IPS-15b (cell line): Measurements from ENCODE around the gene CD19.
"Not testable (repeated sequence)": the region's sequence is repeated elsewhere in the genome, so short reads cannot be mapped to it uniquely, and the experiment has no call there.

Experiments
- H3K27me3 ChIP-seq: one replicate; pipeline ENCODE4 v1.6.1; 2013; ENCODE audit warnings: low read length; ENCODE audit not compliant: control insufficient read depth, insufficient read depth
- H3K36me3 ChIP-seq: one replicate; pipeline ENCODE4 v1.6.1; 2013; ENCODE audit warnings: low read length; ENCODE audit not compliant: control insufficient read depth, insufficient read depth
- H3K4me1 ChIP-seq: one replicate; pipeline ENCODE4 v1.6.1; 2013; ENCODE audit warnings: mild to moderate bottlenecking, low read length; ENCODE audit not compliant: control insufficient read depth, insufficient read depth
- H3K4me3 ChIP-seq: one replicate; pipeline ENCODE4 v1.5.1; 2013; ENCODE audit warnings: low read depth, low read length
- H3K9ac ChIP-seq: one replicate; pipeline ENCODE4 v1.6.1; 2013; ENCODE audit warnings: low read depth, mild to moderate bottlenecking, low read length
- H3K9me3 ChIP-seq: one replicate; pipeline ENCODE4 v1.6.1; 2013; ENCODE audit warnings: mild to moderate bottlenecking, low read length; ENCODE audit not compliant: control insufficient read depth, insufficient read depth

CD19 gene

DNA sequence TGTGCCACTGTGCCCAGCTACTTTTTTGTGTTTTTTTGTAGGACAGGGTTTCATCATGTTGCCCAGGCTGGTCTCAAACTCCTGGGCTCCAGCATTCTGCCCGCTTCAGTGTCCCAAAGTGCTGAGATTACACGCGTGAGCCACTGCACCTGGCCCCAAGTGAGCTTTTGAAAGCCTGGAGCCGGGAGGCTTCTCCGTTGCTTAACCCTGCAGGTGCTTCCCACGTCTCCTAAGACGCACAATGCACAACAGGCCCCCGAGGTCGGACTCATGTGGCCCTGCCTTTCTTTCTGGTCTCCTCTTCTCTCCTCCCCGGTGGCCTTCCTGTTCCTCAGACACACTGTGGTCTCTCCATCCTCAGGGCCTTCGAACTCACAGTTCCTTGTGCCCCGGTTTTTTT is 19.2 kb upstream of the CD19 start:
- no peaks in the 10 kb centered on the region for H3K9me3 ChIP-seq
- H3K4me1 ChIP-seq = no peaks in the 10 kb centered on the region
- H3K9ac ChIP-seq = no peak overlapping the region
- H3K36me3 ChIP-seq = peaks cover 15% of the 10 kb centered on the region
- H3K4me3 ChIP-seq = no peak overlapping the region
- H3K27me3 ChIP-seq = no peaks in the 10 kb centered on the region

DNA sequence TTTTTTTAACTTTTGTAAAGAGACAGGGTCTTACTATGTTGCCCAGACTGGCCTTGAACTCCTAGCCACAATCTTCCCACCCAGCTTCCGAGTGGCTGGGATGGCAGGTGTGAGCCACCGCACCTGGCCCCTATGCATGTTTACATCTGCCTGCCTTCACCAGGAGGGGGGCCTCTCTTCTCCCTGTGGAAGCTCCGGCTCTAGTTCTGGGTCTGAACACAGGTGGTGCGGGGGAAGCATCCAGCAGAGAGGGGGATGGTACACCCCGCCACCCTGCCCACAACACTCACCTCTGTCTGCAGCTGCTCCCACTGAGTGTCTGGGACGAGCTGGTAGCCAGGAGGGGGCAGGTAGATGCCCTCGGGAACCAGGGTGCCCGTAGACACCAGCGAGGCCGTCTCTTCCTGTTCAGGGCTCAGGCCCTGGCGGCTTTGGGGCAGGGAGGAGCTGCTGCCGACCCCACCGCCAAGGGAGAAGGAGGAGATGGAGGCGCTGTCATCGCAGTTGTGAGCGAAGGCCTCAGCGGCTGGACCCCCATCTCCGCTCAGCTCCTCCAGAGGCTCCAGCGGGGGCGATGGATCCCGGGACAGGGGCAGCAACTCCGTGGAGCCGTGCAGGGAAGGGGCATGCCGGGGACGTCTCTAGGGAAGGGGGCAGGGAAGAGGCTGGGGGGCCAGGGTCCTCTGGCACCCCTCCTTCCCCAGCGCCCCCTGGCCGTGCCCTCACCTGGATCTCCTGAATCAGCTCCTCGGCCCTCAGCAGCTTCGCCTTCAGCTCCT is 17.6 kb upstream of the CD19 start:
- Histone ChIP-seq H3K9me3 (no peaks in the 10 kb centered on the region), H3K36me3 (peaks cover 11% of the 10 kb centered on the region), H3K4me1 (no peaks in the 10 kb centered on the region), H3K9ac (no peak overlapping the region), H3K27me3 (no peaks in the 10 kb centered on the region), H3K4me3 (no peak overlapping the region)

DNA sequence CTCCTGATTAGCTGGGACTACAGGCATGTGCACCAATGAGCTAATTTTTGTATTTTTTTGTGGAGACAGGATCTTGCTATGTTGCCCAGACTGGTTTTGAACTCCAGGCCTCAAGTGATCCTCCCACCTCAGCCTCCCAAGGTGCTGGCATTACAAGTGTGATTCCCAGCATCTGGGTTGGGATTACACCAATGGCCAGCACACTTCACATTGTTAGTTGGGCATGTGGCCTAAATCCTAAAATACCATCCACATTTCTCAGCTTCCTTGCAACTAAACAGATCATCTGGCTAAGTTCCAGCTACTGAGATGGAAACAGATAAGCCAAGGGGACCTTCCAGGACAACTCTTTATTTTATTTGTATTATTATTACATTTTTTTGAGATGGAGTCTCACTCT is 16.6 kb upstream of the CD19 start:
- Histone ChIP-seq H3K4me1 (no peaks in the 10 kb centered on the region), H3K36me3 (peaks cover 11% of the 10 kb centered on the region), H3K9me3 (no peaks in the 10 kb centered on the region), H3K4me3 (no peak overlapping the region), H3K9ac (no peak overlapping the region), H3K27me3 (no peaks in the 10 kb centered on the region)

DNA sequence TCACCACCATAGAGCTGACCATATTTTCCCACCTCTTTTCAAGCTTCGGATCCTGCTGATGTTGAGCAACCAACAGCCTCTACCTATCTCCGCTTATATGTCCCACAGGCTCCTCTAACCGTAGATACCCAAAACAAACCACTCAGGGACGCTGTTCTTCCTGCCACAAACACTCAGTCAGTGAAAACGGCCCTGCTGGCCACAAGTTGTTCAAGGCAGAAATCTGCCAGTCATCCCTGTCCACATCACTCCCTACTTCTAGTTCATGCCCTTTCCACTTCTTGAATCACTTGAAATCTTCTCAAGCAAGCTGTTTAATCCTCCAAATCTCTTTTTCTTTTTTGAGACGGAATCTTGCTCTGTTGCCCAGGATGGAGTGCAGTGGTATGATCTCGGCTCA is 14.7 kb upstream of the CD19 start:
- no peak overlapping the region for H3K9ac ChIP-seq
- H3K4me3 ChIP-seq = no peak overlapping the region
- no peaks in the 10 kb centered on the region for H3K9me3 ChIP-seq
- peaks cover 14% of the 10 kb centered on the region for H3K36me3 ChIP-seq
- H3K4me1 ChIP-seq = no peaks in the 10 kb centered on the region
- no peaks in the 10 kb centered on the region for H3K27me3 ChIP-seq

DNA sequence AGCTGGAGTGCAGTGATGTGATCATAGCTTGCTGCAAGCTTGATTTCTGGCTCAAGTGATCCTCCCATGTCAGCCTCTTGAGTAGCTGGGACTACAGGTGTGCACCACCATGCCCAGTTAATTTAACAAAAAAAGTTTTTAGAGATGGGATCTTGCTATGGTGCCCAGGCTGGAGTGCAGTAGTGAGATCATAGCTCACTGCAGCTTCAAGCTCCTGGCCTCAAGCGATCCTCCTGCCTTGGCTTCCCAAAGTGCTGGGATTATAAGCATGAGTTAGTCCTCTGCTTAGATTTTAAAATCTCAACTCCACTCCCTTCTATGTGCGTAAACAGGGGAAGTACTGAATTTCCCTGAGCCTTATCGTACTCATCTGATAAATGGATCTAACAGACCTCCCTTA is 13.1 kb upstream of the CD19 start:
- Histone ChIP-seq H3K36me3 (peaks cover 14% of the 10 kb centered on the region), H3K9me3 (no peaks in the 10 kb centered on the region), H3K9ac (no peak overlapping the region), H3K4me1 (no peaks in the 10 kb centered on the region), H3K27me3 (no peaks in the 10 kb centered on the region), H3K4me3 (no peak overlapping the region)

DNA sequence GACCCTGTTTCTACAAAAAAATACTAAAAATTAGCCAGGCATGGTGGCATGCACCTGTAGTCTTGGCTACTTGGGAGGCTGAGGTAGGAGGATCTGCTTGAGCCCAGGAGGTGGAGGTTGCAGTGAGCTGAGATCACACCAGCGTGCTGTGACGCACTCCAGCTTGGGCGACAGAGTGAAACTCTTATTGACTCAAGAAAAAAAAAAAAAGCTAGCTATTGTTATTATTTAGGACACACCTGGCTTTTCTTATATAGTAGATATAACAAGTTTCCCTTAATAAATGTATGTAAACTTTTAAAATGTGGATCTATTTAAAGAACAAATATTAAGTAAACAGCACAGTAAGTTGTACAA is 8.6 kb upstream of the CD19 start:
- Histone ChIP-seq H3K4me3 (no peak overlapping the region), H3K9me3 (no peaks in the 10 kb centered on the region), H3K4me1 (peaks cover 3% of the 10 kb centered on the region), H3K36me3 (peaks cover 3% of the 10 kb centered on the region), H3K27me3 (no peaks in the 10 kb centered on the region), H3K9ac (no peak overlapping the region)

DNA sequence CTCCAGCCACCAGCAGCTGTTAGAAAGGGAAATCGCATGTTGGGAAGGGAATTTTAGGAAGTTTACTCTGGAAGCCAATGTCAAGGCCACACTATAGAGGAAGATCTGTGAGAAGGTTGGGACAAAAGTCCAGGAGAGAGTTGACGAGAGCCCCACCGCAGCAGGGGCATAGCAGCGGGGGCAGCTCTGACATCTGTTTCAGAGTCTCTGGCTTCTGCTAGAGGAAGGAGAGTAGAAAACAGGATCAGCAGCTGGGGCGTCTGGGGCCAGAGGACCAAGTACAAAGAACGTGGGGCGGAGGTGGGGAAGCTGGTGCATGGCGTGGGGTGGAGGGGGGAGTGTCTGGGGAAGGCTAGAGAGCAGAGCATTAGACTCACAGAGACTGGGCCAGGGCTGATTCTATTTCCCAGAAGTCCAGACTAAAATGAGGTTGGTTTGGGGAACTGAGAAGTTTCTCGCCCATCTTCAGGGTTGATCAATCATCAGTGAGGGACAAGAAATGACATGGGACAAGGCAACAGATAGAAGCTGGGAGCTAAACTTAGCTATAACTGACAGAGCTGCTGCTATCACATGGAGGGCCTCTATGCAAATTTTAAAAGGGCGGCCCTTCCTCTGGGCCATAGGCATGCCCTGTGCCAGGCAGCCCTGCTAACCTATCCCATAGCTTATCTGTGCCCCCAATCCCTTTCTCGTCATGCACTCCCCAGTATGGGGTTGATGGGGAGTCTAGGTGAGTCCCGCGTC is 7.9 kb upstream of the CD19 start:
- Histone ChIP-seq H3K27me3 (no peaks in the 10 kb centered on the region), H3K4me1 (peaks cover 3% of the 10 kb centered on the region), H3K9me3 (no peaks in the 10 kb centered on the region), H3K9ac (no peak overlapping the region), H3K36me3 (peaks cover 3% of the 10 kb centered on the region), H3K4me3 (peak overlapping the region; percentile 90)

DNA sequence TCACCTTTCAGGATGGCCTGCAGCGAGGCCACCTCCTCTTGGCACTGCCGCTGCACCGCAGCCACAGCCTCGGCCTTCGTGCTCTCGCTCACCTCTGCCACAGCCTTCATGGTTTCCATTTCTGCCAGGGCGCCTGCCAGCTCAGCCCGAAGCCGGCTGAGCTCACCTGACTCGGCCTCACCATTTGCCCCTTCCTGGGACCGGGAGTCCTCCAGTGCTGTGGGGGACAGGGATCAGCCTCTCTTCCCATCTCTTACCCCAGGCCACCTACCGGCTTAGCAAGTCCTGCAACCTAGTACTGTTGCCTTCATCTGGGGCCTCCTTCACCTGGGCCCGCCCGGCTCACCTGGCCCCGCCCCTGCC is 7.4 kb upstream of the CD19 start:
- H3K9ac ChIP-seq = no peak overlapping the region
- H3K27me3 ChIP-seq = no peaks in the 10 kb centered on the region
- peak overlapping the region; percentile 90 for H3K4me3 ChIP-seq
- no peaks in the 10 kb centered on the region for H3K9me3 ChIP-seq
- H3K4me1 ChIP-seq = peaks cover 3% of the 10 kb centered on the region
- H3K36me3 ChIP-seq = peaks cover 3% of the 10 kb centered on the region

DNA sequence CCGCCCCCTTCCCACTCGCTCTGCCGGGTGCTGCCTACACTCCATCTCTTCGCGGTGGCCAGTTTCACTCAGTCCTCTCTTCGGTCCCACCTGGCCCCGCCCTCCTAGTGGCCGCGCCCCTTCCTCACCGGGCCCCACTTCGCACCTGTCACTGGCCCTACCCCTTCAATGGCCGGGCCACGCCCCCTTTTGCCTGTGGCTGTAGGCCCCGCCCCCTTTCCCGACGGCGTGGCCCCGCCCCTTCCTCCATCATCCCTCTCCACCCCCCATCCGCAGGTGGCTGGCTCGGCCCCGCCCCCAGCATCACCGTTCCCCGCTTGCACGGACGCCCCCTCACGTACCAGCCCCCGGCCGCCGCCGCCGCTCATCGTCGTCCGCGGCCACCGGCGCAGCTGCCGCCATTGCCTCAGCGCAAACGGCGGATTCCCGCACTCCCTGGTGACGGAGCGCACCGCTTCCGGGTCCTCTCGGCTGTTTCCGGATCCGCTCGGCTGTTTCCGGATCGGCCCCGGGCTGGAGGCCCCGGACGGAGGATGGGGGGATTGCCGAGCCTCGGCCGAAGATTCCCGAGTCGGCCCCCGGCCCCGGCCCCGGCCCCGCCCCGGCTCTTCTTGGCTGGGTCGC is 6.9 kb upstream of the CD19 start, which contains the start of gene RABEP2:
Gene RABEP2 (minus strand): TSS at position 477 of the 624 bp plus-strand sequence. CDS start 75 bp downstream, at position 402.
- peak within 1 kb of the TSS; percentile 93 for H3K4me3 ChIP-seq
- no peaks in the 10 kb centered on the region for H3K27me3 ChIP-seq
- peak within 1 kb of the TSS; percentile 81 for H3K9ac ChIP-seq
- peaks cover 3% of the 10 kb centered on the region for H3K36me3 ChIP-seq
- H3K9me3 ChIP-seq = no peaks in the 10 kb centered on the region
- peaks cover 3% of the 10 kb centered on the region for H3K4me1 ChIP-seq

DNA sequence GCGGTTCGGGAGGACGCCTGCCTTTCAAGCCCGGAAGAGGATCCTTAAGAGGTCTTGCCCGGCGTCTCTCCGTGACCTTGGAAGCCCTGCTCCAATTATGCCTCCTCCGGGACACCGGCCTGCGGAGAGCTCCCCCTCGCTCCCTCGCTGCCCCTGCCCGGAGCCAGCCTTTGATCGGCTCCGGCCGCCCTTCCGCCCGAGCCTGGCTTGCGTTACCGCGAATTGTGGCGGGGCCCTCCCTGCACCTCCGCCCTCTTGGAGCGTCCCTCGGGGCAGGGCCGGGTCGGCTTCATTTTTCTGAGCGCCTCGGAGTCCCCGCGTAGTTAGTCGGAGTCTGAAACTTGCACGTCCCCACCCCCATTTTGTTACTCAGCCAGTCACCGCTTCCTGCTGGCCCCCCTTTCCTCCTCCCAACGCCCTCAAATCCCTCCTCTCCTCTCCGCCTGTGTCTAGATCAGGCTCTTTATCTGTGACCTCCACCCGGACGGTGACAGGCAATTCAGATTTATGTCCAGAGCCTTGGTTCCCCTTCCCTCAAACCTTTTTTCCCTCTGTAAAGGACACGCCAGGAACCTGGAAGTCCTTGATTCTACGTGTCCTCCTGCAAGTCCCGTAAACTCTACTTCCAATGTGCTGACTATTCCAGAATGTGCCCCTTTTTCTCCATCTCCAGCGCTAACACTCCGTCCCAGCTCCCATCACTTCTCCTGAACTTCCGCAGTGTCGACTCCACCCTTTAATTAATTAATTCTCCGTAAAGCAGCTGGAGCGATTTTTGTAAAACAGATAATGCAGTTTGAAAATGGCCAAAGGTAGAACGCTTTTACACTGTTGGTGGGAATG is 6.2 kb upstream of the CD19 start:
- Histone ChIP-seq H3K9ac (peak overlapping the region; percentile 81), H3K4me1 (peaks cover 3% of the 10 kb centered on the region), H3K9me3 (no peaks in the 10 kb centered on the region), H3K36me3 (peaks cover 3% of the 10 kb centered on the region), H3K4me3 (peak overlapping the region; percentile 93), H3K27me3 (no peaks in the 10 kb centered on the region)

DNA sequence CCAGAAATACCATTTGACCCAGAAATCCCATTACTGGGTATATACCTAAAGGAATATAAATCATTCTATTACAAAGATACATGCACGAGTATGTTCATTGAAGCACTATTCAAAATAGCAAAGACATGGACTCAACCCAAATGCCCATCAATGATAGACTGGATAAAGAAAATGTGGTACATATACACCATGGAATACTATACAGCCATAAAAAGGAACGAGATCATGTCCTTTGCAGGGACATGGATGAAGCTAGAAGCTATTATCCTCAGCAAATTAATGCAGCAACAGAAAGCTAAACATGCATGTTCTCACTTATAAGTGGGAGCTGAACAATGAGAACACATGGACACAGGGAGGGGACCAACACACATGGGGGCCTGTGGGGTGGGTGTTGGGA is 5.5 kb upstream of the CD19 start:
- H3K4me3 ChIP-seq = peak overlapping the region; percentile 93
- not testable (repeated sequence) for H3K36me3 ChIP-seq, H3K4me1 ChIP-seq, H3K9ac ChIP-seq, H3K9me3 ChIP-seq, H3K27me3 ChIP-seq
